Osteoblast (primary cell): ENCODE measurements around the gene INPP4B. TPM values are rescaled to one million over a fixed set of nuclear protein-coding genes. Genes with fewer than 3 reads are reported as not detected.

Experiments used
- DNase-seq: peaks from one replicate; pipeline ENCODE4 v3.0.0; 2011; ENCODE audit warnings: low spot score, mixed read lengths; ENCODE audit not compliant: insufficient read length; ENCODE audit errors: missing footprints
- H2AFZ ChIP-seq: 2 replicates; pipeline ENCODE4 v1.6.0; 2011; ENCODE audit warnings: mild to moderate bottlenecking, low read length
- H3K27ac ChIP-seq: 2 replicates; pipeline ENCODE4 v1.5.1; 2011; ENCODE audit warnings: mild to moderate bottlenecking, low read depth, low read length, moderate library complexity
- H3K27me3 ChIP-seq: 2 replicates; pipeline ENCODE4 v1.6.0; 2012; ENCODE audit warnings: mild to moderate bottlenecking, control low read depth, inconsistent platforms, low read length, moderate library complexity; ENCODE audit not compliant: insufficient read depth
- H3K36me3 ChIP-seq: 2 replicates; pipeline ENCODE4 v1.5.1; 2011; ENCODE audit warnings: mild to moderate bottlenecking, low read length, control low read depth, moderate library complexity; ENCODE audit not compliant: insufficient read depth
- H3K4me1 ChIP-seq: 2 replicates; pipeline ENCODE4 v1.5.1; 2011; ENCODE audit warnings: mild to moderate bottlenecking, low read length, control low read depth, moderate library complexity; ENCODE audit not compliant: insufficient read depth
- H3K4me2 ChIP-seq: 2 replicates; pipeline ENCODE4 v1.6.0; 2011; ENCODE audit warnings: mild to moderate bottlenecking, low read length; ENCODE audit not compliant: insufficient read depth
- H3K4me3 ChIP-seq: fragments of 200-600 bp; sonication (generic); 3 replicates; pipeline ENCODE4 v1.5.1; 2012; ENCODE audit warnings: mild to moderate bottlenecking, low read length, inconsistent platforms; ENCODE audit not compliant: insufficient read depth
- H3K79me2 ChIP-seq: 2 replicates; pipeline ENCODE4 v1.6.0; 2012; ENCODE audit warnings: mild to moderate bottlenecking, low read length, control low read depth, inconsistent platforms; ENCODE audit not compliant: insufficient read depth
- H3K9me3 ChIP-seq: 2 replicates; pipeline ENCODE4 v1.5.1; 2011; ENCODE audit warnings: low read depth, low read length, control low read depth
- H4K20me1 ChIP-seq: 2 replicates; pipeline ENCODE4 v1.6.0; 2012; ENCODE audit warnings: mild to moderate bottlenecking, low read length, control low read depth; ENCODE audit not compliant: insufficient read depth
- total RNA-seq: library from RNA; depleted of rRNA; stranded (reverse); fragments of >200 nt; gene quantifications from 2 replicates; pipeline ENCODE4 v1.2.3, GENCODE V29; 2012
- TF ChIP-seq, protein P1 (sequence below): IDR thresholded peaks from 2 replicates; pipeline ENCODE4 v1.5.1; 2011; ENCODE audit warnings: mild to moderate bottlenecking, low read depth, low read length, moderate library complexity; ENCODE audit errors: extremely low read depth

The INPP4B gene
- total RNA-seq, 1 donor = 11.6 TPM

- no peak overlapping the region for H3K4me2 ChIP-seq
- no peaks in the 10 kb centered on the region for H4K20me1 ChIP-seq
- H3K4me1 ChIP-seq = no peaks in the 10 kb centered on the region
- H3K27me3 ChIP-seq = no peaks in the 10 kb centered on the region
- H3K27ac ChIP-seq = no peak overlapping the region
- no peak for DNase-seq
- H3K79me2 ChIP-seq = no peaks in the 10 kb centered on the region
- no peak overlapping the region for H3K4me3 ChIP-seq
- TF ChIP-seq, protein P1, sequence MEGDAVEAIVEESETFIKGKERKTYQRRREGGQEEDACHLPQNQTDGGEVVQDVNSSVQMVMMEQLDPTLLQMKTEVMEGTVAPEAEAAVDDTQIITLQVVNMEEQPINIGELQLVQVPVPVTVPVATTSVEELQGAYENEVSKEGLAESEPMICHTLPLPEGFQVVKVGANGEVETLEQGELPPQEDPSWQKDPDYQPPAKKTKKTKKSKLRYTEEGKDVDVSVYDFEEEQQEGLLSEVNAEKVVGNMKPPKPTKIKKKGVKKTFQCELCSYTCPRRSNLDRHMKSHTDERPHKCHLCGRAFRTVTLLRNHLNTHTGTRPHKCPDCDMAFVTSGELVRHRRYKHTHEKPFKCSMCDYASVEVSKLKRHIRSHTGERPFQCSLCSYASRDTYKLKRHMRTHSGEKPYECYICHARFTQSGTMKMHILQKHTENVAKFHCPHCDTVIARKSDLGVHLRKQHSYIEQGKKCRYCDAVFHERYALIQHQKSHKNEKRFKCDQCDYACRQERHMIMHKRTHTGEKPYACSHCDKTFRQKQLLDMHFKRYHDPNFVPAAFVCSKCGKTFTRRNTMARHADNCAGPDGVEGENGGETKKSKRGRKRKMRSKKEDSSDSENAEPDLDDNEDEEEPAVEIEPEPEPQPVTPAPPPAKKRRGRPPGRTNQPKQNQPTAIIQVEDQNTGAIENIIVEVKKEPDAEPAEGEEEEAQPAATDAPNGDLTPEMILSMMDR = no peak
- H3K36me3 ChIP-seq = no peaks in the 10 kb centered on the region
- H2AFZ ChIP-seq = no peak overlapping the region
- H3K9me3 ChIP-seq = no peaks in the 10 kb centered on the region
These were observed 417.4 kb downstream of the INPP4B start for GRCh38 chr4:142428715-142429114.

DNA sequence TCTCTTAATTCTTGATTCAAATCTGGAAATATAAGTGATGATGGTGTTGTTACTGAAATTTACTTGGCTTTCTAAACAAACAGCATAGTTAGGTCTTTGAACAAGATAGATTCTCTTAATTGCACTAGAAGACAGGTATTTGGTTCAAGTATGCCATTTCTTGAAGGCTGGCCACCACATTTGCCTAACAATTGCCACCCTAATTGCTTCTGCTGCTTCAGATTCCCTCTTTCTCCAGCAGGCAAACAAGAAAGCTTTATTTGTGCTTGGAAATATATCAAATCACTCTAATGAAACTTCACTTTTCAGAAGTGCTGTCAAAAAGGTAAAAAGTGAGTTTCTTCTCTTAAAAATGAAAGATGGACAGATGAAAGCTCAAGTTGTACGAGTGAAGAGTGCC, 418.6 kb downstream of the INPP4B start:
- H3K27ac ChIP-seq = no peak overlapping the region
- H3K36me3 ChIP-seq = no peaks in the 10 kb centered on the region
- no peaks in the 10 kb centered on the region for H3K9me3 ChIP-seq
- no peak overlapping the region for H3K4me3 ChIP-seq
- no peak overlapping the region for H3K4me2 ChIP-seq
- H2AFZ ChIP-seq = no peak overlapping the region
- no peaks in the 10 kb centered on the region for H3K27me3 ChIP-seq
- H3K79me2 ChIP-seq = no peaks in the 10 kb centered on the region
- no peaks in the 10 kb centered on the region for H3K4me1 ChIP-seq
- no peak for DNase-seq
- TF ChIP-seq, protein P1 = no peak
- H4K20me1 ChIP-seq = no peaks in the 10 kb centered on the region

DNA sequence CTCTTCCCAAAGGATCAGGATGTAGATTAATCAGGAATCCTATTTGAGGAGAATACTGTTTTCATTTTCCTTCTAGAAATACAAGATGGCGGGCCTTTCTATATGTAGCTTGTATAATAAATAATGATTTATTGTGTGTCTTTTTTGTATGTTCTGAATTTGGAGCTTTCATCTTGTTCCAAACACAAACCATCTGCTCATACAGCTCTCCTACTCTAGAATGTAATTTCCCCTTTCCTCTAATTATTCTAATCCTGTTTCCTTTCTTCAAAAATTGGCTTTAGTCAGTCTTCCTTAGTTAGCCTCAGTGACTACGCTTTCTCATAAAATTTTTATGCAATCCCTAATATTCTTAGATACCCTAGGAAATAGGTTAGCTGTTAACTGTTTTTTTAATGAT, 422.2 kb downstream of the INPP4B start:
- H3K4me2 ChIP-seq = no peak overlapping the region
- no peaks in the 10 kb centered on the region for H3K27me3 ChIP-seq
- no peaks in the 10 kb centered on the region for H3K36me3 ChIP-seq
- no peak overlapping the region for H2AFZ ChIP-seq
- TF ChIP-seq, protein P1 = no peak
- DNase-seq = no peak
- H3K4me3 ChIP-seq = no peak overlapping the region
- H3K4me1 ChIP-seq = no peaks in the 10 kb centered on the region
- H3K79me2 ChIP-seq = no peaks in the 10 kb centered on the region
- no peaks in the 10 kb centered on the region for H4K20me1 ChIP-seq
- no peak overlapping the region for H3K27ac ChIP-seq
- H3K9me3 ChIP-seq = no peaks in the 10 kb centered on the region

GRCh38 chr4:142420311-142421095, 425.6 kb downstream of the INPP4B start:
- H3K4me2 ChIP-seq = no peak overlapping the region

More at GRCh38 chr4:142420311-142421095, 425.6 kb downstream of the INPP4B start:
- Histone ChIP-seq H3K36me3 (no peaks in the 10 kb centered on the region), H3K4me3 (no peak overlapping the region), H3K79me2 (no peaks in the 10 kb centered on the region), H3K4me1 (peaks cover 10% of the 10 kb centered on the region), H3K27ac (no peak overlapping the region), H2AFZ (no peak overlapping the region), H3K27me3 (no peaks in the 10 kb centered on the region), H4K20me1 (no peaks in the 10 kb centered on the region), H3K9me3 (no peaks in the 10 kb centered on the region)
- no peak for DNase-seq
- TF ChIP-seq, protein P1 = no peak
